Measurements from ENCODE around the gene SH3BGR. TPM values are rescaled to one million over a fixed set of nuclear protein-coding genes. Genes with fewer than 3 reads are reported as not detected.

Gene SH3BGR
- total and polyA plus RNA-seq, 2 donors from 2014 or later = 4.0 to 12.2 TPM

GRCh38 chr21:39468559-39468958 is 16.8 kb downstream of the SH3BGR start:
- no peak overlapping the region for H3K27ac ChIP-seq (ENCODE audit: low read depth in 2 of 2, low read length in 2 of 2)
- no peak overlapping the region for H3K4me3 ChIP-seq (ENCODE audit: low read length in 3 of 3)
- FAIRE-seq = no peak
- H3K4me1 ChIP-seq (ENCODE audit: control insufficient read depth in 2 of 3, insufficient read depth in 2 of 3, low read depth in 1 of 3, low read length in 3 of 3) = no peaks in the 10 kb centered on the region
- H3K9ac ChIP-seq (ENCODE audit: low read length in 3 of 3) = no peak overlapping the region
- H3K9me3 ChIP-seq (ENCODE audit: control insufficient read depth in 2 of 3, insufficient read depth in 1 of 3, low read length in 3 of 3) = no peaks in the 10 kb centered on the region
- H3K27me3 ChIP-seq (ENCODE audit: control insufficient read depth, insufficient read depth, low read length) = no peaks in the 10 kb centered on the region
- intact Hi-C loops (cut with DNase I) = no loop called here
- TF ChIP-seq CTCF (IDR thresholded peaks at IDR 0.05; ENCODE audit: borderline replicate concordance, extremely low read depth, insufficient read depth) = no peak
- no peaks in the 10 kb centered on the region for H3K36me3 ChIP-seq (ENCODE audit: control insufficient read depth in 2 of 3, insufficient read depth in 3 of 3, low read length in 3 of 3)
- DNase-seq = no peak

GRCh38 chr21:39471598-39471997 is 19.8 kb downstream of the SH3BGR start:
- Histone ChIP-seq H3K4me3 (ENCODE audit: low read length in 3 of 3) (no peak overlapping the region), H3K36me3 (ENCODE audit: control insufficient read depth in 2 of 3, insufficient read depth in 3 of 3, low read length in 3 of 3) (no peaks in the 10 kb centered on the region), H3K9ac (ENCODE audit: low read length in 3 of 3) (no peak overlapping the region), H3K9me3 (ENCODE audit: control insufficient read depth in 2 of 3, insufficient read depth in 1 of 3, low read length in 3 of 3) (no peaks in the 10 kb centered on the region), H3K27ac (ENCODE audit: low read depth in 2 of 2, low read length in 2 of 2) (no peak overlapping the region), H3K27me3 (ENCODE audit: control insufficient read depth, insufficient read depth, low read length) (no peaks in the 10 kb centered on the region), H3K4me1 (ENCODE audit: control insufficient read depth in 2 of 3, insufficient read depth in 2 of 3, low read depth in 1 of 3, low read length in 3 of 3) (no peaks in the 10 kb centered on the region)
- intact Hi-C loops (cut with DNase I) = no loop called here
- DNase-seq (no peak), FAIRE-seq (no peak)
- TF ChIP-seq CTCF (IDR thresholded peaks at IDR 0.05; ENCODE audit: borderline replicate concordance, extremely low read depth, insufficient read depth) = no peak

GRCh38 chr21:39472786-39473185 is 21.0 kb downstream of the SH3BGR start:
- H3K27me3 ChIP-seq (ENCODE audit: control insufficient read depth, insufficient read depth, low read length) = no peaks in the 10 kb centered on the region
- H3K36me3 ChIP-seq (ENCODE audit: control insufficient read depth in 2 of 3, insufficient read depth in 3 of 3, low read length in 3 of 3) = no peaks in the 10 kb centered on the region
- FAIRE-seq = no peak
- TF ChIP-seq CTCF (IDR thresholded peaks at IDR 0.05; ENCODE audit: borderline replicate concordance, extremely low read depth, insufficient read depth) = no peak
- no peak overlapping the region for H3K9ac ChIP-seq (ENCODE audit: low read length in 3 of 3)
- DNase-seq = no peak
- intact Hi-C loops (cut with DNase I) = no loop called here
- H3K27ac ChIP-seq (ENCODE audit: low read depth in 2 of 2, low read length in 2 of 2) = no peak overlapping the region
- no peaks in the 10 kb centered on the region for H3K4me1 ChIP-seq (ENCODE audit: control insufficient read depth in 2 of 3, insufficient read depth in 2 of 3, low read depth in 1 of 3, low read length in 3 of 3)
- H3K9me3 ChIP-seq (ENCODE audit: control insufficient read depth in 2 of 3, insufficient read depth in 1 of 3, low read length in 3 of 3) = no peaks in the 10 kb centered on the region
- no peak overlapping the region for H3K4me3 ChIP-seq (ENCODE audit: low read length in 3 of 3)

GRCh38 chr21:39474611-39475010 is 22.8 kb downstream of the SH3BGR start:
- H3K27ac ChIP-seq (ENCODE audit: low read depth in 2 of 2, low read length in 2 of 2) = no peak overlapping the region
- H3K4me3 ChIP-seq (ENCODE audit: low read length in 3 of 3) = no peak overlapping the region
- FAIRE-seq (no peak), DNase-seq (no peak)
- intact Hi-C loops (cut with DNase I) = no loop called here
- no peak for TF ChIP-seq CTCF (IDR thresholded peaks at IDR 0.05; ENCODE audit: borderline replicate concordance, extremely low read depth, insufficient read depth)
- no peaks in the 10 kb centered on the region for H3K36me3 ChIP-seq (ENCODE audit: control insufficient read depth in 2 of 3, insufficient read depth in 3 of 3, low read length in 3 of 3)
- no peak overlapping the region for H3K9ac ChIP-seq (ENCODE audit: low read length in 3 of 3)
- no peaks in the 10 kb centered on the region for H3K9me3 ChIP-seq (ENCODE audit: control insufficient read depth in 2 of 3, insufficient read depth in 1 of 3, low read length in 3 of 3)
- no peaks in the 10 kb centered on the region for H3K27me3 ChIP-seq (ENCODE audit: control insufficient read depth, insufficient read depth, low read length)
- no peaks in the 10 kb centered on the region for H3K4me1 ChIP-seq (ENCODE audit: control insufficient read depth in 2 of 3, insufficient read depth in 2 of 3, low read depth in 1 of 3, low read length in 3 of 3)
